CD8-positive, alpha-beta memory T cell (primary cell): Measurements from ENCODE around the gene M1AP. TPM values are rescaled to one million over a fixed set of nuclear protein-coding genes. Genes with fewer than 3 reads are reported as not detected.

Experiments
- CTCF ChIA-PET: fragments of 350-600 bp; sonication (Branson Sonifier 250); formaldehyde crosslinking; loops from one replicate; lab custom pipeline; 2021; ENCODE audit warnings: antibody characterized with exemption; lab: Charles Lee
- POLR2A ChIA-PET: fragments of 350-600 bp; sonication (Branson Sonifier 250); formaldehyde crosslinking; loops from one replicate; lab custom pipeline; 2021; ENCODE audit warnings: antibody characterized with exemption; lab: Charles Lee
- DNase-seq, 5 donors: peaks; one replicate each; pipeline versions ENCODE4 v3.0.0 to v3.0.0-alpha.2; 2020 to 2022; ENCODE audit warnings: mixed read lengths in 1 of 5
- H3K27ac ChIP-seq: one replicate; pipeline ENCODE4 v1.7.0; 2013; ENCODE audit warnings: low read depth, mild to moderate bottlenecking, low read length, moderate library complexity
- H3K27me3 ChIP-seq: 2 replicates; pipeline ENCODE4 v1.7.0; 2013; ENCODE audit warnings: low read length, mild to moderate bottlenecking; ENCODE audit not compliant: insufficient read depth, poor library complexity, severe bottlenecking
- H3K36me3 ChIP-seq: 2 replicates; pipeline ENCODE4 v1.7.0; 2013; ENCODE audit warnings: mild to moderate bottlenecking, low read length, moderate library complexity; ENCODE audit not compliant: insufficient read depth
- H3K4me1 ChIP-seq: 2 replicates; pipeline ENCODE4 v1.7.0; 2013; ENCODE audit warnings: mild to moderate bottlenecking, low read length, moderate library complexity; ENCODE audit not compliant: insufficient read depth
- H3K4me3 ChIP-seq: 2 replicates; pipeline ENCODE4 v1.7.0; 2013; ENCODE audit warnings: mild to moderate bottlenecking, low read length
- H3K9me3 ChIP-seq: 2 replicates; pipeline ENCODE4 v1.7.0; 2013; ENCODE audit warnings: mild to moderate bottlenecking, low read length
- H3K27ac Mint-ChIP-seq, 8 donors: one replicate each; pipeline ENCODE4 v1.8.0; 2020 to 2021; ENCODE audit warnings: mixed read lengths in 8 of 8, mild to moderate bottlenecking in 6 of 8, inconsistent platforms in 3 of 8, moderate library complexity in 3 of 8
- H3K27me3 Mint-ChIP-seq, 2 donors: one replicate each; pipeline ENCODE4 v1.8.0; 2020 to 2021; ENCODE audit warnings: mixed read lengths in 2 of 2, mild to moderate bottlenecking in 1 of 2, moderate library complexity in 1 of 2
- H3K36me3 Mint-ChIP-seq, 3 donors: one replicate each; pipeline ENCODE4 v1.8.0; 2020 to 2021; ENCODE audit warnings: mixed read lengths in 3 of 3, inconsistent platforms in 1 of 3, mild to moderate bottlenecking in 1 of 3
- H3K4me1 Mint-ChIP-seq, 3 donors: one replicate each; pipeline ENCODE4 v1.8.0; 2020 to 2021; ENCODE audit warnings: mixed read lengths in 3 of 3, inconsistent platforms in 1 of 3, mild to moderate bottlenecking in 1 of 3
- H3K4me3 Mint-ChIP-seq, 7 donors: one replicate each; pipeline ENCODE4 v1.8.0; 2020 to 2021; ENCODE audit warnings: mixed read lengths in 7 of 7, mild to moderate bottlenecking in 6 of 7, moderate library complexity in 4 of 7, inconsistent platforms in 2 of 7
- H3K9me3 Mint-ChIP-seq, 5 donors: one replicate each; pipeline ENCODE4 v1.8.0; 2020 to 2022; ENCODE audit warnings: mixed read lengths in 5 of 5, mild to moderate bottlenecking in 3 of 5, moderate library complexity in 2 of 5, inconsistent platforms in 1 of 5
- polyA plus RNA-seq: library from polyadenylated mRNA; unstranded; fragments of 300-500 nt; fragmentation: Illumina TruSeq; gene quantifications from one replicate; pipeline ENCODE4 v1.2.3, GENCODE V29; 2021
- total RNA-seq, 2 experiments: library from RNA; stranded (reverse); gene quantifications; one replicate each; pipeline ENCODE4 v1.2.3, GENCODE V29; 2021

M1AP gene
- total and polyA plus RNA-seq, 3 experiments from 2014 or later = 0.39 TPM; not detected in 2

- H3K36me3 ChIP-seq = peaks cover 9% of the 10 kb centered on the region
- no peaks in the 10 kb centered on the region for H3K9me3 ChIP-seq
- H3K36me3 Mint-ChIP-seq = peaks cover 0 to 19% (median 0%) of the 10 kb centered on the region in 3 donors
- CTCF ChIA-PET = no interaction called here
- no peak overlapping the region for H3K27ac Mint-ChIP-seq
- H3K9me3 Mint-ChIP-seq = no peaks in the 10 kb centered on the region
- H3K4me3 ChIP-seq = no peak overlapping the region
- H3K27ac ChIP-seq = no peak overlapping the region
- no peak overlapping the region for H3K4me3 Mint-ChIP-seq
- peaks cover 14 to 35% of the 10 kb centered on the region in 2 donors for H3K27me3 Mint-ChIP-seq
- POLR2A ChIA-PET = no interaction called here
- H3K4me1 Mint-ChIP-seq = peaks cover 8 to 11% (median 10%) of the 10 kb centered on the region in 3 donors
- H3K4me1 ChIP-seq = peaks cover 7% of the 10 kb centered on the region
- H3K27me3 ChIP-seq = peaks cover 7% of the 10 kb centered on the region
- DNase-seq = no peak
These were observed 111.8 kb downstream of the M1AP start for GRCh38 chr2:74536166-74536950.

GRCh38 chr2:74535440-74535965, 112.6 kb downstream of the M1AP start:
- H3K9me3 ChIP-seq = no peaks in the 10 kb centered on the region
- Mint-ChIP-seq H3K36me3 (peaks cover 0 to 20% (median 0%) of the 10 kb centered on the region in 3 donors), H3K4me3 (peak overlapping the region in 1 of 7 donors; percentile 48), H3K27me3 (peaks cover 10 to 30% of the 10 kb centered on the region in 2 donors), H3K27ac (peak overlapping the region in 2 of 8 donors; percentile 16 to 88), H3K9me3 (no peaks in the 10 kb centered on the region), H3K4me1 (peaks cover 17 to 19% (median 19%) of the 10 kb centered on the region in 3 donors)
- no peak overlapping the region for H3K4me3 ChIP-seq
- H3K27ac ChIP-seq = no peak overlapping the region
- peaks cover 9% of the 10 kb centered on the region for H3K36me3 ChIP-seq
- ChIA-PET POLR2A (no interaction called here), CTCF (no interaction called here)
- H3K27me3 ChIP-seq = peaks cover 4% of the 10 kb centered on the region
- peaks cover 15% of the 10 kb centered on the region for H3K4me1 ChIP-seq
- no peak for DNase-seq

GRCh38 chr2:74534411-74534810, 113.7 kb downstream of the M1AP start:
- Histone ChIP-seq H3K4me3 (no peak overlapping the region), H3K36me3 (peaks cover 9% of the 10 kb centered on the region), H3K9me3 (no peaks in the 10 kb centered on the region), H3K27me3 (peaks cover 4% of the 10 kb centered on the region), H3K27ac (no peak overlapping the region), H3K4me1 (peaks cover 16% of the 10 kb centered on the region)
- peaks cover 18 to 20% (median 20%) of the 10 kb centered on the region in 3 donors for H3K4me1 Mint-ChIP-seq
- no peak for DNase-seq
- H3K27me3 Mint-ChIP-seq = peaks cover 4 to 25% of the 10 kb centered on the region in 2 donors
- H3K36me3 Mint-ChIP-seq = peaks cover 0 to 26% (median 0%) of the 10 kb centered on the region in 3 donors
- peak overlapping the region in 1 of 7 donors; percentile 29 for H3K4me3 Mint-ChIP-seq
- peak overlapping the region in 1 of 8 donors; percentile 66 for H3K27ac Mint-ChIP-seq
- POLR2A ChIA-PET = no interaction called here
- H3K9me3 Mint-ChIP-seq = no peaks in the 10 kb centered on the region
- CTCF ChIA-PET = no interaction called here

GRCh38 chr2:74533464-74533863, 114.7 kb downstream of the M1AP start:
- CTCF ChIA-PET = interaction anchor here (5.1 kb wide), 1 partner anchor 50 kb away, joined by 42 read pairs; the partner anchor contains the start of genes CCDC142 and TTC31
- Mint-ChIP-seq H3K36me3 (peaks cover 0 to 33% (median 0%) of the 10 kb centered on the region in 3 donors), H3K9me3 (no peaks in the 10 kb centered on the region), H3K27ac (peak overlapping the region in 1 of 8 donors; percentile 21), H3K4me3 (no peak overlapping the region), H3K4me1 (peaks cover 23 to 28% (median 27%) of the 10 kb centered on the region in 3 donors), H3K27me3 (peaks cover 0 to 16% of the 10 kb centered on the region in 2 donors)
- POLR2A ChIA-PET = no interaction called here
- Histone ChIP-seq H3K27ac (no peak overlapping the region), H3K27me3 (peaks cover 4% of the 10 kb centered on the region), H3K9me3 (no peaks in the 10 kb centered on the region), H3K4me1 (peaks cover 24% of the 10 kb centered on the region), H3K36me3 (peaks cover 9% of the 10 kb centered on the region), H3K4me3 (no peak overlapping the region)
- DNase-seq = no peak

- DNase-seq = peak in 1 of 5 donors; percentile 36
- ChIA-PET POLR2A (interaction anchor here (0.8 to 1.7 kb wide), 3 partner anchors 49 to 78 kb away, joined by 3 to 5 read pairs (median 3); partner anchors contain the start of gene CCDC142), CTCF (interaction anchor here (0.9 to 5.1 kb wide), 15 partner anchors 19 to 282 kb away, joined by 3 to 42 read pairs (median 4); partner anchors contain the start of genes C2orf81, CCDC142, INO80B and MRPL53)
- Mint-ChIP-seq H3K4me1 (peaks cover 30 to 40% (median 38%) of the 10 kb centered on the region in 3 donors), H3K27me3 (peaks cover 0 to 3% of the 10 kb centered on the region in 2 donors), H3K36me3 (peaks cover 3 to 46% (median 5%) of the 10 kb centered on the region in 3 donors), H3K27ac (peak overlapping the region in 7 of 8 donors; percentile 34 to 96 (median 70)), H3K4me3 (peak overlapping the region; percentile 2 to 78 (median 53)), H3K9me3 (no peaks in the 10 kb centered on the region)
- no peak overlapping the region for H3K27ac ChIP-seq
- peaks cover 4% of the 10 kb centered on the region for H3K27me3 ChIP-seq
- peaks cover 13% of the 10 kb centered on the region for H3K36me3 ChIP-seq
- no peak overlapping the region for H3K4me3 ChIP-seq
- no peaks in the 10 kb centered on the region for H3K9me3 ChIP-seq
- peaks cover 28% of the 10 kb centered on the region for H3K4me1 ChIP-seq
These were observed 115.9 kb downstream of the M1AP start for GRCh38 chr2:74532222-74532621.

GRCh38 chr2:74531666-74532065, 116.5 kb downstream of the M1AP start:
- CTCF ChIA-PET = interaction anchor here (0.8 to 5.1 kb wide), 16 partner anchors 20 to 282 kb away, joined by 3 to 42 read pairs (median 4); partner anchors contain the start of genes C2orf81, CCDC142, INO80B and MRPL53
- no peak for DNase-seq
- Histone ChIP-seq H3K4me3 (no peak overlapping the region), H3K4me1 (peaks cover 28% of the 10 kb centered on the region), H3K27me3 (no peaks in the 10 kb centered on the region), H3K27ac (no peak overlapping the region), H3K9me3 (no peaks in the 10 kb centered on the region), H3K36me3 (peaks cover 18% of the 10 kb centered on the region)
- Mint-ChIP-seq H3K36me3 (peaks cover 8 to 51% (median 10%) of the 10 kb centered on the region in 3 donors), H3K4me1 (peaks cover 30 to 40% (median 38%) of the 10 kb centered on the region in 3 donors), H3K4me3 (peak overlapping the region in 5 of 7 donors; percentile 26 to 95 (median 64)), H3K9me3 (no peaks in the 10 kb centered on the region), H3K27ac (peak overlapping the region in 6 of 8 donors; percentile 34 to 96 (median 78)), H3K27me3 (peaks cover 0 to 2% of the 10 kb centered on the region in 2 donors)
- POLR2A ChIA-PET = interaction anchor here (0.8 to 1.7 kb wide), 4 partner anchors 48 to 77 kb away, joined by 3 to 5 read pairs (median 4); partner anchors contain the start of genes CCDC142 and WBP1

GRCh38 chr2:74530239-74531187, 117.6 kb downstream of the M1AP start:
- no peaks in the 10 kb centered on the region for H3K9me3 Mint-ChIP-seq
- H3K4me1 Mint-ChIP-seq = peaks cover 32 to 44% (median 38%) of the 10 kb centered on the region in 3 donors
- ChIA-PET POLR2A (interaction anchor here (0.6 to 1.9 kb wide), 10 partner anchors 8 to 352 kb away, joined by 3 to 12 read pairs (median 5); partner anchors contain the start of genes CCDC142, MOB1A, PCGF1 and TTC31), CTCF (interaction anchor here (0.8 to 5.1 kb wide), 7 partner anchors 9 to 352 kb away, joined by 3 to 42 read pairs (median 5); partner anchors contain the start of genes CCDC142, INO80B, MOB1A and PCGF1)
- H3K36me3 Mint-ChIP-seq = peaks cover 15 to 60% (median 15%) of the 10 kb centered on the region in 3 donors
- Histone ChIP-seq H3K36me3 (peaks cover 22% of the 10 kb centered on the region), H3K9me3 (no peaks in the 10 kb centered on the region), H3K4me3 (peak overlapping the region; percentile 94), H3K27me3 (no peaks in the 10 kb centered on the region), H3K27ac (peak overlapping the region; percentile 86), H3K4me1 (peaks cover 28% of the 10 kb centered on the region)
- H3K27ac Mint-ChIP-seq = peak overlapping the region; percentile 51 to 98 (median 90)
- H3K27me3 Mint-ChIP-seq = peaks cover 0 to 2% of the 10 kb centered on the region in 2 donors
- peak overlapping the region; percentile 87 to 97 (median 95) for H3K4me3 Mint-ChIP-seq
- peak; percentile 41 to 79 (median 58) for DNase-seq
